HEK293 (cell line): ENCODE measurements around the gene NTN3.

ENCODE experiments used
- GLIS1 ChIP-seq: fragments of 450-650 bp; formaldehyde crosslinking; IDR thresholded peaks from 2 replicates; pipeline ENCODE4 v1.5.1; 2016; ENCODE audit warnings: missing biosample characterization, missing genetic modification characterization
- GLIS2 ChIP-seq: fragments of 450-650 bp; formaldehyde crosslinking; IDR thresholded peaks from 2 replicates; pipeline ENCODE4 v1.5.1; 2016; ENCODE audit warnings: missing biosample characterization, missing genetic modification characterization
- KLF16 ChIP-seq: fragments of 450-650 bp; formaldehyde crosslinking; IDR thresholded peaks from 2 replicates; pipeline ENCODE4 v1.5.1; 2017; ENCODE audit warnings: missing biosample characterization, missing genetic modification characterization
- PRDM1 ChIP-seq: fragments of 450-650 bp; formaldehyde crosslinking; IDR thresholded peaks from 2 replicates; pipeline ENCODE4; 2016; ENCODE audit warnings: missing biosample characterization, missing genetic modification characterization
- SP2 ChIP-seq: fragments of 450-650 bp; formaldehyde crosslinking; IDR thresholded peaks from 2 replicates; pipeline ENCODE4 v1.5.1; 2016; ENCODE audit warnings: missing biosample characterization, missing genetic modification characterization
- ZBTB7A ChIP-seq: fragments of 450-650 bp; formaldehyde crosslinking; IDR thresholded peaks from 2 replicates; pipeline ENCODE4 v1.5.1; 2016; ENCODE audit warnings: low read depth, missing biosample characterization, missing genetic modification characterization
- ZBTB8A ChIP-seq: fragments of 450-650 bp; formaldehyde crosslinking; IDR thresholded peaks from 2 replicates; pipeline ENCODE4 v1.5.1; 2016; ENCODE audit warnings: missing biosample characterization, missing genetic modification characterization
- ZFHX2 ChIP-seq: fragments of 450-650 bp; formaldehyde crosslinking; conservative IDR thresholded peaks from 2 replicates; pipeline ENCODE4 v1.5.1; 2016; ENCODE audit warnings: missing biosample characterization, missing genetic modification characterization
- ZFP3 ChIP-seq: fragments of 450-650 bp; formaldehyde crosslinking; IDR thresholded peaks from 2 replicates; pipeline ENCODE4 v1.5.1; 2016; ENCODE audit warnings: low read depth, missing biosample characterization, missing genetic modification characterization
- ZNF169 ChIP-seq: fragments of 450-650 bp; formaldehyde crosslinking; IDR thresholded peaks from 2 replicates; pipeline ENCODE4 v1.5.1; 2016; ENCODE audit warnings: missing biosample characterization, missing genetic modification characterization
- ZNF174 ChIP-seq: fragments of 450-650 bp; formaldehyde crosslinking; IDR thresholded peaks from 2 replicates; pipeline ENCODE4 v1.5.0; 2017; ENCODE audit warnings: missing biosample characterization, mild to moderate bottlenecking, missing genetic modification characterization
- ZNF248 ChIP-seq: fragments of 450-650 bp; formaldehyde crosslinking; IDR thresholded peaks from 2 replicates; pipeline ENCODE4 v1.5.1; 2017; ENCODE audit warnings: missing biosample characterization, missing genetic modification characterization
- ZNF266 ChIP-seq: fragments of 450-650 bp; formaldehyde crosslinking; IDR thresholded peaks from 2 replicates; pipeline ENCODE4 v1.5.1; 2016; ENCODE audit warnings: missing biosample characterization, missing genetic modification characterization, low read depth
- ZNF335 ChIP-seq: fragments of 450-650 bp; formaldehyde crosslinking; conservative IDR thresholded peaks from 2 replicates; pipeline ENCODE4 v1.5.1; 2016; ENCODE audit warnings: missing biosample characterization, missing genetic modification characterization
- ZNF623 ChIP-seq: fragments of 450-650 bp; formaldehyde crosslinking; IDR thresholded peaks from 2 replicates; pipeline ENCODE4 v1.5.1; 2016; ENCODE audit warnings: missing biosample characterization, missing genetic modification characterization
- TF ChIP-seq, protein P1 (sequence below): fragments of 450-650 bp; formaldehyde crosslinking; IDR thresholded peaks from 2 replicates; pipeline ENCODE4 v1.5.1; 2016; ENCODE audit warnings: missing biosample characterization, missing genetic modification characterization
- TF ChIP-seq, protein P2 (sequence below): fragments of 450-650 bp; formaldehyde crosslinking; IDR thresholded peaks from 2 replicates; pipeline ENCODE4 v1.5.1; 2016; ENCODE audit warnings: missing biosample characterization, missing genetic modification characterization
- TF ChIP-seq, protein P3 (sequence below): fragments of 450-650 bp; formaldehyde crosslinking; IDR thresholded peaks from 2 replicates; pipeline ENCODE4 v1.5.1; 2017; ENCODE audit warnings: missing biosample characterization, missing genetic modification characterization
- TF ChIP-seq, protein P4 (sequence below): fragments of 450-650 bp; formaldehyde crosslinking; IDR thresholded peaks from 2 replicates; pipeline ENCODE4 v1.5.1; 2016; ENCODE audit warnings: missing biosample characterization, missing genetic modification characterization
- TF ChIP-seq, protein P5 (sequence below): fragments of 450-650 bp; formaldehyde crosslinking; IDR thresholded peaks from 2 replicates; pipeline ENCODE4 v1.5.1; 2017; ENCODE audit warnings: missing biosample characterization, missing genetic modification characterization
- TF ChIP-seq, protein P6 (sequence below): fragments of 450-650 bp; formaldehyde crosslinking; IDR thresholded peaks from 2 replicates; pipeline ENCODE4 v1.5.1; 2017; ENCODE audit warnings: missing biosample characterization, mild to moderate bottlenecking, missing genetic modification characterization, moderate library complexity
- TF ChIP-seq, protein P7 (sequence below): fragments of 450-650 bp; formaldehyde crosslinking; IDR thresholded peaks from 2 replicates; pipeline ENCODE4 v1.5.1; 2016; ENCODE audit warnings: missing biosample characterization, missing genetic modification characterization
- TF ChIP-seq, protein P8 (sequence below): sonication (generic); formaldehyde crosslinking; IDR thresholded peaks from 2 replicates; pipeline ENCODE4 v1.8.1; 2022; ENCODE audit warnings: mild to moderate bottlenecking, moderate library complexity, missing genetic modification reagents

NTN3 gene

DNA sequence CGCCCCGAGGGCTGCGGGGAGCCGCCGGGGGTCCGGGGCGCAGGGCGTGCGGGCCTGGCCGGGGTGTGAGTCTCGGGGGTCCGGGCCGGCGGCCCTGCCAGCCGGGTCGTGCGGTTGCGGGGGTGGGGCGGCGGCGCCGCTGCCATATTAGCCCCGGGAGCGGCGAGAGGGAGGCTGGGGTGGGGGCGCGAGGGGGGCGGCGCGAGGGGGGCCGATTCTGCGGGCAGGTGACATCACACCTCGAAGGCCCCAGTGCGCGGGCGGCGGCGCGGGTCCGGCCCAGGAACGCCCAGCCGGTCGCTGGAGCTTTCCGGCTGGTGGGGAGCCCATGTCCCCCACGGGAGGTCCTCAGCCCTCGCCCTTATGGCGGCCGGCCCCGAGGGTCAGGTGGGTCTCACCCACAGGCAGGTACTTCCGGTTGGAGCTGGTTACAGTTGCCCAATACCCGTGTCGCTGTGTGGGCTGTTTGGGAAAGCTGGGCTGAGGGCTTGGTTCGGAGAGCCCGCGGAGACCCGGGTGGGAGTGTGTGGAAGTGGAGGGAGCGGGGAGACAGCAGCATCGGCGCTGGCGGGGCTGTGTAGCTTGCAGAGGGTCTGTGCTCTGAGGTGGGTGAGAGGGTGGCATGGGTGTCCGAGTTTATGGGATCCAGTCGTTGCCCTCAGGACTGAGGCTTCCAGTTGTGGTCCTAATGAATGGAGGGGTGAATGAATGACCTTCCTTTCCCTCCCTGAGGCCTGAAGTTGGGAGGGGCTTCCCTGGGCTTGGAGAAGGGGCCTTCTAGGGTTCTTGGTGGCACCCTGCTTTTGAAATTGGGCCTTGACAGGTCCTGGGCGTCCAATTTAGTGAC is 43.5 kb downstream of the NTN3 start (continued):
- TF ChIP-seq ZFP3 (no peak), GLIS2 (peak; percentile 44; the same call in 1 of the 2 replicates), ZNF623 (tag by site-specific recombination) (no peak), ZNF174 (tag by site-specific recombination) (no peak), ZNF266 (tag by site-specific recombination) (no peak), SP2 (peak; percentile 62), GLIS1 (peak; percentile 24; the same call in 1 of the 2 replicates), ZFHX2 (tag by site-specific recombination) (peak; percentile 79), ZNF248 (tag by site-specific recombination) (no peak), ZNF335 (tag by site-specific recombination) (peak; percentile 63), ZBTB8A (tag by site-specific recombination) (peak; percentile 44; the same call in 1 of the 2 replicates), PRDM1 (tag by site-specific recombination) (no peak), ZBTB7A (tag by site-specific recombination) (no peak), ZNF169 (tag by site-specific recombination) (no peak), KLF16 (tag by site-specific recombination) (no peak)
- TF ChIP-seq, protein P1, sequence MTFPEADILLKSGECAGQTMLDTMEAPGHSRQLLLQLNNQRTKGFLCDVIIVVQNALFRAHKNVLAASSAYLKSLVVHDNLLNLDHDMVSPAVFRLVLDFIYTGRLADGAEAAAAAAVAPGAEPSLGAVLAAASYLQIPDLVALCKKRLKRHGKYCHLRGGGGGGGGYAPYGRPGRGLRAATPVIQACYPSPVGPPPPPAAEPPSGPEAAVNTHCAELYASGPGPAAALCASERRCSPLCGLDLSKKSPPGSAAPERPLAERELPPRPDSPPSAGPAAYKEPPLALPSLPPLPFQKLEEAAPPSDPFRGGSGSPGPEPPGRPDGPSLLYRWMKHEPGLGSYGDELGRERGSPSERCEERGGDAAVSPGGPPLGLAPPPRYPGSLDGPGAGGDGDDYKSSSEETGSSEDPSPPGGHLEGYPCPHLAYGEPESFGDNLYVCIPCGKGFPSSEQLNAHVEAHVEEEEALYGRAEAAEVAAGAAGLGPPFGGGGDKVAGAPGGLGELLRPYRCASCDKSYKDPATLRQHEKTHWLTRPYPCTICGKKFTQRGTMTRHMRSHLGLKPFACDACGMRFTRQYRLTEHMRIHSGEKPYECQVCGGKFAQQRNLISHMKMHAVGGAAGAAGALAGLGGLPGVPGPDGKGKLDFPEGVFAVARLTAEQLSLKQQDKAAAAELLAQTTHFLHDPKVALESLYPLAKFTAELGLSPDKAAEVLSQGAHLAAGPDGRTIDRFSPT (tag by site-specific recombination): peak; percentile 66; the same call in 1 of the 2 replicates
- TF ChIP-seq, protein P2, sequence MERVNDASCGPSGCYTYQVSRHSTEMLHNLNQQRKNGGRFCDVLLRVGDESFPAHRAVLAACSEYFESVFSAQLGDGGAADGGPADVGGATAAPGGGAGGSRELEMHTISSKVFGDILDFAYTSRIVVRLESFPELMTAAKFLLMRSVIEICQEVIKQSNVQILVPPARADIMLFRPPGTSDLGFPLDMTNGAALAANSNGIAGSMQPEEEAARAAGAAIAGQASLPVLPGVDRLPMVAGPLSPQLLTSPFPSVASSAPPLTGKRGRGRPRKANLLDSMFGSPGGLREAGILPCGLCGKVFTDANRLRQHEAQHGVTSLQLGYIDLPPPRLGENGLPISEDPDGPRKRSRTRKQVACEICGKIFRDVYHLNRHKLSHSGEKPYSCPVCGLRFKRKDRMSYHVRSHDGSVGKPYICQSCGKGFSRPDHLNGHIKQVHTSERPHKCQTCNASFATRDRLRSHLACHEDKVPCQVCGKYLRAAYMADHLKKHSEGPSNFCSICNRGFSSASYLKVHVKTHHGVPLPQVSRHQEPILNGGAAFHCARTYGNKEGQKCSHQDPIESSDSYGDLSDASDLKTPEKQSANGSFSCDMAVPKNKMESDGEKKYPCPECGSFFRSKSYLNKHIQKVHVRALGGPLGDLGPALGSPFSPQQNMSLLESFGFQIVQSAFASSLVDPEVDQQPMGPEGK (tag by site-specific recombination): peak; percentile 30; the same call in 1 of the 2 replicates
- TF ChIP-seq, protein P3, sequence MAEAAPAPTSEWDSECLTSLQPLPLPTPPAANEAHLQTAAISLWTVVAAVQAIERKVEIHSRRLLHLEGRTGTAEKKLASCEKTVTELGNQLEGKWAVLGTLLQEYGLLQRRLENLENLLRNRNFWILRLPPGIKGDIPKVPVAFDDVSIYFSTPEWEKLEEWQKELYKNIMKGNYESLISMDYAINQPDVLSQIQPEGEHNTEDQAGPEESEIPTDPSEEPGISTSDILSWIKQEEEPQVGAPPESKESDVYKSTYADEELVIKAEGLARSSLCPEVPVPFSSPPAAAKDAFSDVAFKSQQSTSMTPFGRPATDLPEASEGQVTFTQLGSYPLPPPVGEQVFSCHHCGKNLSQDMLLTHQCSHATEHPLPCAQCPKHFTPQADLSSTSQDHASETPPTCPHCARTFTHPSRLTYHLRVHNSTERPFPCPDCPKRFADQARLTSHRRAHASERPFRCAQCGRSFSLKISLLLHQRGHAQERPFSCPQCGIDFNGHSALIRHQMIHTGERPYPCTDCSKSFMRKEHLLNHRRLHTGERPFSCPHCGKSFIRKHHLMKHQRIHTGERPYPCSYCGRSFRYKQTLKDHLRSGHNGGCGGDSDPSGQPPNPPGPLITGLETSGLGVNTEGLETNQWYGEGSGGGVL (tag by site-specific recombination): peak; percentile 16; the same call in 1 of the 2 replicates
- TF ChIP-seq, protein P4, sequence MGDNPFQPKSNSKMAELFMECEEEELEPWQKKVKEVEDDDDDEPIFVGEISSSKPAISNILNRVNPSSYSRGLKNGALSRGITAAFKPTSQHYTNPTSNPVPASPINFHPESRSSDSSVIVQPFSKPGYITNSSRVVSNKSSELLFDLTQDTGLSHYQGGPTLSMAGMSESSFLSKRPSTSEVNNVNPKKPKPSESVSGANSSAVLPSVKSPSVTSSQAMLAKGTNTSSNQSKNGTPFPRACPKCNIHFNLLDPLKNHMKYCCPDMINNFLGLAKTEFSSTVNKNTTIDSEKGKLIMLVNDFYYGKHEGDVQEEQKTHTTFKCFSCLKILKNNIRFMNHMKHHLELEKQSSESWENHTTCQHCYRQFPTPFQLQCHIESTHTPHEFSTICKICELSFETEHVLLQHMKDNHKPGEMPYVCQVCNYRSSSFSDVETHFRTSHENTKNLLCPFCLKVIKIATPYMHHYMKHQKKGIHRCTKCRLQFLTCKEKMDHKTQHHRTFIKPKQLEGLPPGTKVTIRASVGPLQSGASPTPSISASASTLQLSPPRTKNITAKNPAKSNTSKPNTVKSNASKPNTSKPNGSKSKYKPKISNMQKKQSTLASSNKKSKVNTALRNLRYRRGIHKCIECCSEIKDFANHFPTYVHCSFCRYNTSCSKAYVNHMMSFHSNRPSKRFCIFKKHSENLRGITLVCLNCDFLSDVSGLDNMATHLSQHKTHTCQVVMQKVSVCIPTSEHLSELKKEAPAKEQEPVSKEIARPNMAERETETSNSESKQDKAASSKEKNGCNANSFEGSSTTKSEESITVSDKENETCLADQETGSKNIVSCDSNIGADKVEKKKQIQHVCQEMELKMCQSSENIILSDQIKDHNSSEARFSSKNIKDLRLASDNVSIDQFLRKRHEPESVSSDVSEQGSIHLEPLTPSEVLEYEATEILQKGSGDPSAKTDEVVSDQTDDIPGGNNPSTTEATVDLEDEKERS (tag by site-specific recombination): no peak
- TF ChIP-seq, protein P5, sequence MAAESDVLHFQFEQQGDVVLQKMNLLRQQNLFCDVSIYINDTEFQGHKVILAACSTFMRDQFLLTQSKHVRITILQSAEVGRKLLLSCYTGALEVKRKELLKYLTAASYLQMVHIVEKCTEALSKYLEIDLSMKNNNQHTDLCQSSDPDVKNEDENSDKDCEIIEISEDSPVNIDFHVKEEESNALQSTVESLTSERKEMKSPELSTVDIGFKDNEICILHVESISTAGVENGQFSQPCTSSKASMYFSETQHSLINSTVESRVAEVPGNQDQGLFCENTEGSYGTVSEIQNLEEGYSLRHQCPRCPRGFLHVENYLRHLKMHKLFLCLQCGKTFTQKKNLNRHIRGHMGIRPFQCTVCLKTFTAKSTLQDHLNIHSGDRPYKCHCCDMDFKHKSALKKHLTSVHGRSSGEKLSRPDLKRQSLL (tag by site-specific recombination): no peak
- TF ChIP-seq, protein P6, sequence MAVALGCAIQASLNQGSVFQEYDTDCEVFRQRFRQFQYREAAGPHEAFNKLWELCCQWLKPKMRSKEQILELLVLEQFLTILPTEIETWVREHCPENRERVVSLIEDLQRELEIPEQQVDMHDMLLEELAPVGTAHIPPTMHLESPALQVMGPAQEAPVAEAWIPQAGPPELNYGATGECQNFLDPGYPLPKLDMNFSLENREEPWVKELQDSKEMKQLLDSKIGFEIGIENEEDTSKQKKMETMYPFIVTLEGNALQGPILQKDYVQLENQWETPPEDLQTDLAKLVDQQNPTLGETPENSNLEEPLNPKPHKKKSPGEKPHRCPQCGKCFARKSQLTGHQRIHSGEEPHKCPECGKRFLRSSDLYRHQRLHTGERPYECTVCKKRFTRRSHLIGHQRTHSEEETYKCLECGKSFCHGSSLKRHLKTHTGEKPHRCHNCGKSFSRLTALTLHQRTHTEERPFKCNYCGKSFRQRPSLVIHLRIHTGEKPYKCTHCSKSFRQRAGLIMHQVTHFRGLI (tag by site-specific recombination): peak; percentile 42; the same call in 1 of the 2 replicates
- TF ChIP-seq, protein P7, sequence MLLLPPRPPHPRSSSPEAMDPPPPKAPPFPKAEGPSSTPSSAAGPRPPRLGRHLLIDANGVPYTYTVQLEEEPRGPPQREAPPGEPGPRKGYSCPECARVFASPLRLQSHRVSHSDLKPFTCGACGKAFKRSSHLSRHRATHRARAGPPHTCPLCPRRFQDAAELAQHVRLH (tag by site-specific recombination): no peak
- TF ChIP-seq, protein P8, sequence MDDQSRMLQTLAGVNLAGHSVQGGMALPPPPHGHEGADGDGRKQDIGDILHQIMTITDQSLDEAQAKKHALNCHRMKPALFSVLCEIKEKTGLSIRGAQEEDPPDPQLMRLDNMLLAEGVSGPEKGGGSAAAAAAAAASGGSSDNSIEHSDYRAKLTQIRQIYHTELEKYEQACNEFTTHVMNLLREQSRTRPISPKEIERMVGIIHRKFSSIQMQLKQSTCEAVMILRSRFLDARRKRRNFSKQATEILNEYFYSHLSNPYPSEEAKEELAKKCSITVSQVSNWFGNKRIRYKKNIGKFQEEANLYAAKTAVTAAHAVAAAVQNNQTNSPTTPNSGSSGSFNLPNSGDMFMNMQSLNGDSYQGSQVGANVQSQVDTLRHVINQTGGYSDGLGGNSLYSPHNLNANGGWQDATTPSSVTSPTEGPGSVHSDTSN: no peak
